Nephron (organoid): ENCODE results near the gene SH2D3A.

Experiments
- H3K27ac Mint-ChIP-seq, 3 experiments: 2 replicates each; pipeline ENCODE4 v1.8.0; 2020; ENCODE audit warnings: mixed read lengths in 3 of 3, mild to moderate bottlenecking in 2 of 3, moderate library complexity in 1 of 3
- H3K27me3 Mint-ChIP-seq: 2 replicates; pipeline ENCODE4 v1.8.0; 2021; ENCODE audit warnings: low read depth, mild to moderate bottlenecking, moderate library complexity, mixed read lengths
- H3K36me3 Mint-ChIP-seq: 2 replicates; pipeline ENCODE4 v1.8.0; 2020; ENCODE audit warnings: low read depth, mixed read lengths
- H3K4me1 Mint-ChIP-seq: 2 replicates; pipeline ENCODE4 v1.8.0; 2020; ENCODE audit warnings: mixed read lengths
- H3K4me3 Mint-ChIP-seq, 3 experiments: 2 replicates each; pipeline ENCODE4 v1.8.0; 2020; ENCODE audit warnings: mild to moderate bottlenecking in 3 of 3, mixed read lengths in 3 of 3, moderate library complexity in 2 of 3
- H3K9me3 Mint-ChIP-seq: 2 replicates; pipeline ENCODE4 v1.8.0; 2020; ENCODE audit warnings: mixed read lengths
- CTCF ChIP-seq, 3 experiments: fragments of 200-600 bp; sonication (generic); IDR thresholded peaks; one replicate each; pipeline ENCODE4 v1.5.0; 2021; ENCODE audit warnings: antibody characterized with exemption in 3 of 3; ENCODE audit not compliant: unreplicated experiment in 3 of 3

The SH2D3A gene

GRCh38 chr19:6767357-6768235 lies at the start of gene SH2D3A:
TSS of gene SH2D3A (minus strand) at chr19:6767435. CDS start at chr19:6763748, 3,687 bp downstream.
- H3K4me1 Mint-ChIP-seq = peaks cover 11% of the 10 kb centered on the region
- no peaks in the 10 kb centered on the region for H3K9me3 Mint-ChIP-seq
- peak within 1 kb of the TSS; percentile 76 to 81 (median 79) for H3K4me3 Mint-ChIP-seq
- H3K27ac Mint-ChIP-seq = peak within 1 kb of the TSS in 2 of 3 experiments; percentile 6 to 69
- peaks cover 60% of the 10 kb centered on the region for H3K27me3 Mint-ChIP-seq
- TF ChIP-seq CTCF (IDR thresholded peaks at IDR 0.05; ENCODE audit: unreplicated experiment in 3 of 3) = no peak
- no peaks in the 10 kb centered on the region for H3K36me3 Mint-ChIP-seq

GRCh38 chr19:6813659-6814058 lies 46.4 kb upstream of the SH2D3A start:
- Mint-ChIP-seq H3K4me1 (no peaks in the 10 kb centered on the region), H3K27me3 (peaks cover 4% of the 10 kb centered on the region), H3K4me3 (no peak overlapping the region), H3K9me3 (peaks cover 30% of the 10 kb centered on the region), H3K36me3 (no peaks in the 10 kb centered on the region), H3K27ac (no peak overlapping the region)
- TF ChIP-seq CTCF (IDR thresholded peaks at IDR 0.05; ENCODE audit: unreplicated experiment in 3 of 3) = no peak

- H3K27me3 Mint-ChIP-seq = peaks cover 4% of the 10 kb centered on the region
- H3K4me1 Mint-ChIP-seq = no peaks in the 10 kb centered on the region
- no peak for TF ChIP-seq CTCF (IDR thresholded peaks at IDR 0.05; ENCODE audit: unreplicated experiment in 3 of 3)
- no peak overlapping the region for H3K27ac Mint-ChIP-seq
- H3K36me3 Mint-ChIP-seq = no peaks in the 10 kb centered on the region
- peaks cover 25% of the 10 kb centered on the region for H3K9me3 Mint-ChIP-seq
- no peak overlapping the region for H3K4me3 Mint-ChIP-seq
Measured at GRCh38 chr19:6812612-6813011, 45.4 kb upstream of the SH2D3A start.

GRCh38 chr19:6811906-6812305 lies 44.7 kb upstream of the SH2D3A start:
- Mint-ChIP-seq H3K9me3 (peaks cover 22% of the 10 kb centered on the region), H3K36me3 (no peaks in the 10 kb centered on the region), H3K4me3 (no peak overlapping the region), H3K4me1 (no peaks in the 10 kb centered on the region), H3K27me3 (peaks cover 4% of the 10 kb centered on the region), H3K27ac (no peak overlapping the region)
- TF ChIP-seq CTCF (IDR thresholded peaks at IDR 0.05; ENCODE audit: unreplicated experiment in 3 of 3) = no peak

DNA sequence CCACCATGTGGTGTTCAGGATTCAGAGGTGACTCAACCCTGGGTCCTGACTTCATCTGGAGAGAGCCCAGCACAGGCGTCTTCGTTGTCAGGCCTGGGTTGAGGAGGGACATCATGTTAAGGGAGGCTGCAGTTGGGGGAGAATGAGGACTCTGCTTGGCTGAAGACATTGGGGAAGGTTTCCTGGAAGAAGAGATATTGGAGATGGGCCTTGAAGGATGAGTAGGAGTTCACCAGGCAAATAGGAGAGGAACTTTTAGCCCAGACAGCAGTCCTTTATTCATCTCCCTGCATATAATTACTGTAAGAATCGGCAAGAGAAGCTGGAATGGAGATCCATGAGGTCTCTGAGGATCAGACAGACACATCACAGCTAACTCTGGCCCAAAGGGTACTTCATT lies 44.1 kb upstream of the SH2D3A start:
- no peak for TF ChIP-seq CTCF (IDR thresholded peaks at IDR 0.05; ENCODE audit: unreplicated experiment in 3 of 3)
- Mint-ChIP-seq H3K4me3 (no peak overlapping the region), H3K36me3 (no peaks in the 10 kb centered on the region), H3K27me3 (peaks cover 4% of the 10 kb centered on the region), H3K9me3 (peaks cover 22% of the 10 kb centered on the region), H3K4me1 (no peaks in the 10 kb centered on the region), H3K27ac (no peak overlapping the region)

DNA sequence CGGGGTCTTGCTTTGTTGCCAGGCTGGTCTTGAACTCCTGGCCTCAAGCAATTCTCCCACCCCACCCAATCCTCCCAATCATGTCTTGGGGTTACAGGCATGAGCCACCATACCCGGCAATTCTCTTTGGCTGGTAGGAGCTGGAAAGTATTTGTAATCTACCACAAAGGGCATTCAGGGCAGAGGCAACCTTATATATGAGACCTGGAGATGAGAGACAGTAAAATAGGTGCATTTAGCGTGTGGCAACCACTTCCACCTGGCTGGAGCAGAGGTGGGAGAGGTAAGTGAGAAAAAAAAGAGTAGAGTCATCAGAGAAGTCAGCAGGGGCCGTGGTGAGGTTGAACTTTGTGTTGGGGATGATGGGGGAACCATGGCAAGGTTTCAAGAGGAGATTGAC lies 42.0 kb upstream of the SH2D3A start:
- TF ChIP-seq CTCF (IDR thresholded peaks at IDR 0.05; ENCODE audit: unreplicated experiment in 3 of 3) = no peak
- peaks cover 7% of the 10 kb centered on the region for H3K27me3 Mint-ChIP-seq
- no peak overlapping the region for H3K4me3 Mint-ChIP-seq
- H3K27ac Mint-ChIP-seq = no peak overlapping the region
- no peaks in the 10 kb centered on the region for H3K36me3 Mint-ChIP-seq
- H3K4me1 Mint-ChIP-seq = no peaks in the 10 kb centered on the region
- H3K9me3 Mint-ChIP-seq = peaks cover 18% of the 10 kb centered on the region
